Measurements from ENCODE around the gene MYO1A.

DNA sequence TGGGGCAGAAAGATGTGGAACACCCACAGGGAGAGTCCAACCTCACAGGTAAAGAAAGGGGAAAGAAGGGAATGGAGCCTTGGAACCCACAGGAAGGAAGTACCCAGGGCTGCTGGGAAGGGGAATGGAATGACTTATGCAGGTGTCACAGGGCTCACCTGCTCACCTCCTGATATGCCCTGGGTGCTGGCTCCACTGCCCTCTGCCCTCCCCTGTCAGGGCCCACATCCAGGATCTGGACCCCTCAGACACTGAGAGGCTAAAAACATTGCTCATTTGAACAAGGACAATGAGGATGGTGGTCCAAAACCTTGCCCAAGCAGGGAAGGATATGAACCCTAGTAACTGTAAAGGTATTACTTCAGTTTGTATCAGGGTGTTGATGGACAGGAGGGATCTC, 62.9 kb downstream of the MYO1A start:
- TF ChIP-seq, protein P1, sequence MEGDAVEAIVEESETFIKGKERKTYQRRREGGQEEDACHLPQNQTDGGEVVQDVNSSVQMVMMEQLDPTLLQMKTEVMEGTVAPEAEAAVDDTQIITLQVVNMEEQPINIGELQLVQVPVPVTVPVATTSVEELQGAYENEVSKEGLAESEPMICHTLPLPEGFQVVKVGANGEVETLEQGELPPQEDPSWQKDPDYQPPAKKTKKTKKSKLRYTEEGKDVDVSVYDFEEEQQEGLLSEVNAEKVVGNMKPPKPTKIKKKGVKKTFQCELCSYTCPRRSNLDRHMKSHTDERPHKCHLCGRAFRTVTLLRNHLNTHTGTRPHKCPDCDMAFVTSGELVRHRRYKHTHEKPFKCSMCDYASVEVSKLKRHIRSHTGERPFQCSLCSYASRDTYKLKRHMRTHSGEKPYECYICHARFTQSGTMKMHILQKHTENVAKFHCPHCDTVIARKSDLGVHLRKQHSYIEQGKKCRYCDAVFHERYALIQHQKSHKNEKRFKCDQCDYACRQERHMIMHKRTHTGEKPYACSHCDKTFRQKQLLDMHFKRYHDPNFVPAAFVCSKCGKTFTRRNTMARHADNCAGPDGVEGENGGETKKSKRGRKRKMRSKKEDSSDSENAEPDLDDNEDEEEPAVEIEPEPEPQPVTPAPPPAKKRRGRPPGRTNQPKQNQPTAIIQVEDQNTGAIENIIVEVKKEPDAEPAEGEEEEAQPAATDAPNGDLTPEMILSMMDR (IDR thresholded peaks at IDR 0.05; ENCODE audit: insufficient read depth, low read length, poor library complexity, severe bottlenecking): no peak
- no peak for TF ChIP-seq EZH2phosphoT487 (conservative IDR thresholded peaks at IDR 0.05; ENCODE audit: low read length)
